Measurements from ENCODE around the gene RPUSD1. TPM values are rescaled to one million over a fixed set of nuclear protein-coding genes. Genes with fewer than 3 reads are reported as not detected.

Gene RPUSD1
- total RNA-seq, 2 donors from 2014 or later, result 24.1 to 34.4 TPM

DNA sequence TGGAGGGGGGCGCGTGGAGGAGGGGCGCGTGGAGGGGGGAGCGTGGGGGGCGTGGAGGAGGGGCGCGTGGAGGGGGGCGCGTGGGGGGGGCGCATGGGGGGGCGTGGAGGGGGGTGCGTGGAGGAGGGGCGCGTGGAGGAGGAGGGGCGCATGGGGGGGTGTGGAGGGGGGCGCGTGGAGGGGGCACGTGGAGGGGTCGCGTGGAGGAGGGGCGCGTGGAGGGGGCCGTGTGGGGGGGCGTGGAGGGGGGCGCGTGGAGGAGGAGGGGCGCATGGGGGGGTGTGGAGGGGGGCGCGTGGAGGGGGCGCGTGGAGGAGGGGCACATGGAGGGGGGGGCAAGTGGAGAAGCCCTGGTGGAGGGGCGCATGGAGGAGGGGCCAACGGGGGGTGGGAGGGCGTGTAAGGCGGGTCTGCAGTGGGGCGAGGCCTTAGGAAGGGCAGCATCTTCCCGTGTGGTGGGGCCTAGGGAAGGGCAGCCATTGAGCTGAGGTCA lies 20.4 kb downstream of the RPUSD1 start:
- no peaks in the 10 kb centered on the region for H3K27me3 ChIP-seq (ENCODE audit: control insufficient read depth, insufficient read depth, low read length, poor library complexity, severe bottlenecking)
- no peaks in the 10 kb centered on the region for H3K9me3 ChIP-seq (ENCODE audit: control insufficient read depth, low read length)
- no peak overlapping the region for H3K4me3 Mint-ChIP-seq
- H3K4me3 ChIP-seq (ENCODE audit: low read length), result no peak overlapping the region
- no peaks in the 10 kb centered on the region for H3K36me3 ChIP-seq (ENCODE audit: control insufficient read depth, insufficient read depth, low read length)
- H3K27ac Mint-ChIP-seq, result no peak overlapping the region
- no peaks in the 10 kb centered on the region for H3K36me3 Mint-ChIP-seq (ENCODE audit: low read depth)
- DNase-seq, result no peak
- H3K4me1 ChIP-seq (ENCODE audit: control insufficient read depth, insufficient read depth, low read length), result no peaks in the 10 kb centered on the region
- no peak overlapping the region for H3K9ac ChIP-seq (ENCODE audit: extremely low read depth, low read length, poor library complexity, severe bottlenecking)
- H3K27me3 Mint-ChIP-seq (ENCODE audit: insufficient read depth), result no peaks in the 10 kb centered on the region
- no peaks in the 10 kb centered on the region for H3K4me1 Mint-ChIP-seq
- no peaks in the 10 kb centered on the region for H3K9me3 Mint-ChIP-seq
- TF ChIP-seq CTCF (conservative IDR thresholded peaks at IDR 0.05), result no peak
- no peak overlapping the region for H3K27ac ChIP-seq (ENCODE audit: low read depth, low read length)
- 83 to 87% methylated on average over 4 to 5 of the region's 38 CpGs for WGBS, 2 experiments (ENCODE audit: insufficient coverage in 1 of 2, insufficient read length in 1 of 2)

DNA sequence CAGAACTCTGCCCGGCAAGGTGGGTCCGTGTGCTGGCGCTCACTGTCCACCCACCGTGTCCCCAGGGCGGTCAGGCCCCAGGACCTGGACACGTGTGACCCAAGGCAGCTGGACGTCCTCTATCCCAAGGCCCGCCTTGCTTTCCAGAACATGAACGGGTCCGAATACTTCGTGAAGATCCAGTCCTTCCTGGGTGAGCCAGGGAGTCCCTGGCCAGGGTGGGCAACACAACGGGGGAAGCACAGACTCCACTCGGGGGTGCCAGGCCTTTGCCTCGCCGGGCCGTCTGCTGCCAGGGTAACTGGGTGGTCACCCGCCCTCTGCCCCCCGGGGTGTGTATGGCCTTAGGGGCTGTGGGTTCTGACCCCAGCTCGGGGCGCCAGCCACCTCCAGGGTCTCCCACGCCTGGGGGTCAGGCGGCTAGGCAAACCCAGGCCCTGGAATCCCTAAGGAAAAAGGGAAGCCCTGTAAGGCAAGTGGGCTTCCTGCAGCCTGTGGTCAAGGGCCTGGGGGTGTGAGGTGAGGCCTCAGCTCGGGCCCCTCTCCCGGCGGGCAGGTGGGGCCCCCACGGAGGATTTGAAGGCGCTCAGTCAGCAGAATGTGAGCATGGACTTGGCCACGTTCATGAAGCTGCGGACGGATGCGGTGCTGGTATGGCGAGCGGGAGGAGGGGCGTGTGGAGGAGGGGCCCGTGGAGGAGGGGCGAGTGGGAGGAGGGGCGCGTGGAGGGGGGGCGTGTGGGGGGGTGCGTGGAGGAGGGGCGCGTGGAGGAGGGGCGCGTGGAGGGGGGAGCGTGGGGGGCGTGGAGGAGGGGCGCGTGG lies 21.2 kb downstream of the RPUSD1 start:
- Mint-ChIP-seq H3K27me3 (ENCODE audit: insufficient read depth) (no peaks in the 10 kb centered on the region), H3K27ac (no peak overlapping the region), H3K4me3 (no peak overlapping the region), H3K36me3 (ENCODE audit: low read depth) (no peaks in the 10 kb centered on the region), H3K4me1 (no peaks in the 10 kb centered on the region), H3K9me3 (no peaks in the 10 kb centered on the region)
- 87 to 94% methylated on average over 13 to 31 of the region's 48 CpGs for WGBS, 2 experiments (ENCODE audit: insufficient coverage in 1 of 2, insufficient read length in 1 of 2)
- H3K27ac ChIP-seq (ENCODE audit: low read depth, low read length), result no peak overlapping the region
- no peaks in the 10 kb centered on the region for H3K36me3 ChIP-seq (ENCODE audit: control insufficient read depth, insufficient read depth, low read length)
- H3K9me3 ChIP-seq (ENCODE audit: control insufficient read depth, low read length), result no peaks in the 10 kb centered on the region
- no peak for TF ChIP-seq CTCF (conservative IDR thresholded peaks at IDR 0.05)
- H3K27me3 ChIP-seq (ENCODE audit: control insufficient read depth, insufficient read depth, low read length, poor library complexity, severe bottlenecking), result no peaks in the 10 kb centered on the region
- H3K9ac ChIP-seq (ENCODE audit: extremely low read depth, low read length, poor library complexity, severe bottlenecking), result no peak overlapping the region
- no peaks in the 10 kb centered on the region for H3K4me1 ChIP-seq (ENCODE audit: control insufficient read depth, insufficient read depth, low read length)
- no peak for DNase-seq
- no peak overlapping the region for H3K4me3 ChIP-seq (ENCODE audit: low read length)

GRCh38 chr16:766008-766819 lies 22.0 kb downstream of the RPUSD1 start:
- Mint-ChIP-seq H3K27me3 (ENCODE audit: insufficient read depth) (no peaks in the 10 kb centered on the region), H3K27ac (no peak overlapping the region), H3K36me3 (ENCODE audit: low read depth) (no peaks in the 10 kb centered on the region), H3K4me1 (no peaks in the 10 kb centered on the region), H3K9me3 (no peaks in the 10 kb centered on the region), H3K4me3 (no peak overlapping the region)
- Histone ChIP-seq H3K4me3 (ENCODE audit: low read length) (no peak overlapping the region), H3K36me3 (ENCODE audit: control insufficient read depth, insufficient read depth, low read length) (no peaks in the 10 kb centered on the region), H3K4me1 (ENCODE audit: control insufficient read depth, insufficient read depth, low read length) (no peaks in the 10 kb centered on the region), H3K27ac (ENCODE audit: low read depth, low read length) (no peak overlapping the region), H3K27me3 (ENCODE audit: control insufficient read depth, insufficient read depth, low read length, poor library complexity, severe bottlenecking) (no peaks in the 10 kb centered on the region), H3K9me3 (ENCODE audit: control insufficient read depth, low read length) (no peaks in the 10 kb centered on the region), H3K9ac (ENCODE audit: extremely low read depth, low read length, poor library complexity, severe bottlenecking) (no peak overlapping the region)
- 94 to 97% methylated on average over 25 to 29 of the region's 29 CpGs for WGBS, 2 experiments (ENCODE audit: insufficient coverage in 1 of 2, insufficient read length in 1 of 2)
- no peak for TF ChIP-seq CTCF (conservative IDR thresholded peaks at IDR 0.05)
- no peak for DNase-seq

Measured in endodermal cell (in vitro differentiated cells).